GM19328 (cell line): ENCODE data around the gene TRMT1.

Experiments used
- ATAC-seq: cut with Tn5 transposase; IDR thresholded peaks from one replicate; pipeline ENCODE4 v1.9.1; 2021; ENCODE audit warnings: mild to moderate bottlenecking, moderate library complexity; ENCODE audit not compliant: unreplicated experiment

Gene TRMT1

DNA sequence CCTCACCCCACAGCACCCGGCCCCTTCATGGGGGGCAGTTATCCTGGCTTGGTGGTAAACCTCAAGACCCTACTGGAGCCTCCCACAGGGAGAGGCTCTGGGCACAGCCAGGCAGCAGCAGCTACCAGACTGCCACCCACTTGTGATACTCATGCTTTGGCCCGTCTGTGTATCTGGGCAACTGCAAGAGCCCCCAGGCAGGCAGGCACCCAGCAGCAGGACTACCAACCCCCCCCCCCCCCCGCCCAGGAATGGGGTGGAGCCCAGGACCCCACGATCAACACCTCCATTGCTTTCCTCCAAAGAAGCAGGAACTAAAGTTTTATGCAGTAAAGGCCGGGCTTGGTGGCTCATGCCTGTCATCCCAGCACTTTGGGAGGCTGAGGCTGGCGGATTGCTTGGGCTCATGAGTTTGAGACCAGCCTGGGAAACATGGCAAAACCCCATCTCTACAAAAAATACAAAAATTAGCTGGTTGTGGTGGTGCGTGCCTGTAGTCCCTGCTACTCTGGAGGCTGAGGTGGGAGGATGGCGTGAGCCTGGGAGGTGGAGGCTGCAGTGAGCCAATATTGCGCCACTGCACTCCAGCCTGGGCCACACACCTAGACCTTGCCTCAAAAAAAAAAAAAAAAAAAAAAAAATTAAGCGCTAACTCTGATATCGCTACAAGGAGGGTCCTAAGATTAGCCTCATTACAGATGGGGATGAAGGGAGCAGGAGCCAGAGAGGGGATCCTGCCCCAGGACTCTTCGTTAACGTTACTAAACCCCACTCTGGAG lies 12.8 kb downstream of the TRMT1 start:
- no peak for ATAC-seq

DNA sequence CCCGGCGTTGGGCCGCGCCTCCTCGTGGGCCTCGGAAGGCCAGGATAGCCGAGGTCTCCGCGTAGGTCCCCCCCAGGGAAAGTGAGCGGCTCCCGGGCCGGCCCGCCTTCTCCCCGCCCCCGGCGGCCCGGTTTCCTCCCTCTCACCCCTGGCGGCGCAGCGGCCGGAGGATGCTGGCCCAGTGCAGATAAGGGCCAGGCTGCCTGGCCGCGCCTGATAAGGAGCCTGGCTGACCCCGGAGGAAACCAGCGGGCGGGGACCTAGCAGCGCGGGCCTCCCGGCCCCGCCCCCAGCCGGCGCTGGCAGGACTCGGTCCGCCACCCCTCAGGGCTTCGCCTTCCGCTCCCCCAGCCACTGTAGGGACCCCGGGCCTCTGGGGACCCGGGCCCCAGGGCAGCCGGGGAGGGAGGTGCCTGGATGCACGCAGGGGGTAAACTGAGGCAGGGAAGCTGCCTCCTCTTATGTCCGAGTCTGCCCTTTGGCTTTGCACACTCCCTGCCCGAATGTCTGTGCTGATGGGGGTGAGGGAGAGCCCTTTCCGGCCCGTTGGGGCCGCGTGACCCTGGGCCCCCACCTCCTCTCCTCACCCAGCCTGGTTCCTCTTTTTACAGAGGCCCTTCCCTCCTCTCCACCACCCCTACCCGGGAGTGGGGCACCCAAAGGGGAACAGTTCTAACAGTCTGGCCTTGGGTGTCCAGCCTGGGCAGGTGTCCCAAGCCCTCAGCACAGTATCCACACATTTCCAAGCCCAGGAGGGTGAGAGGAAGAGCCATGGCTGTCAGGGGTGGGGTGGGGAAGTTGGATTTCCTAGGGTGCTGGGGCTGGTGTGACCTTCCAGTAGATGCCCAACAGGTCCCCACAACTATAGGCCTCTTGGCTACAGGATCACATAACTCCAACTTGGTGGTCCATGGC lies 13.6 kb downstream of the TRMT1 start, which contains the start of gene LYL1:
Gene LYL1 (minus strand): TSS at position 193 of the 915 bp plus-strand sequence. CDS start 1,687 bp downstream, outside the sequence.
- peak; percentile 41 for ATAC-seq

- ATAC-seq = no peak
These were observed 14.2 kb downstream of the TRMT1 start for GRCh38 chr19:13102416-13102665.

DNA sequence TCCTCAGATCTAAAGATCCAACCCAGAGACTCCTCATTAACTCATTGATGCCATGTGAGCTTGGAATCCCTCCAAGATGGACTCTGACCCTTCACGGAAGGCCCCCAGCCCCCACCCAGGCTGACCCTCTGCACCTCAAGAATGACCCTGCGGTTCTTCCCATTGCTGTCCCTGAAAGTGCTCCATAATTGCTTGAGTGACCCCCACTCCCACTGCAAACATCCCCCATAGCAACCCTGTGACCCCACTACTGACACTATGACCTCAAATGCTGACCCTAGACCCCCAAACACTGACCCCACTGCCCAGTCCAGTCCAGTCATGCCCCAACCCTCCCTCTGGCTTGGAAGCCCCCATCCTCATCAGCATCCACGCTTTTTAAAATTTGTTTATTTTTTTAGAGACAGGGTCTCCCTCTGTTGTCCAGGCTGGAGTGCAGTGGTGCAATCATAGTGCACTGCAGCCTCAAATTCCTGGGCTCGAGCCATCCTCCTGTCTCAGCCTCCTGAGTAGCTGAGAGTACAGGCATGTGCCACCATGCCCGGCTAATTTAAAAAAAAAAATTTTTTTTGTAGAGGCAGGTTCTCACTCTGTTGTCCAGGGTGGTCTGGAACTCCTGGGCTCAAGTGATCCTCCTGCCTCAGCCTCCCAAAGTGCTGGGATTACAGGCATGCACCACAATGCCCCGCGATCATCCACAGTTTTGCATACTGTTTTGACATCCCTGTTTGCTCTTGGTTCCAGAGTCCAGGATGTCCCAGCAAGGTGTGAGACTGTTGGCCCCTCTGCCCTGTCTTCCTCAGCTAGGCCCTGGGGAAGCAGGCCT lies 14.7 kb downstream of the TRMT1 start:
- ATAC-seq = no peak

DNA sequence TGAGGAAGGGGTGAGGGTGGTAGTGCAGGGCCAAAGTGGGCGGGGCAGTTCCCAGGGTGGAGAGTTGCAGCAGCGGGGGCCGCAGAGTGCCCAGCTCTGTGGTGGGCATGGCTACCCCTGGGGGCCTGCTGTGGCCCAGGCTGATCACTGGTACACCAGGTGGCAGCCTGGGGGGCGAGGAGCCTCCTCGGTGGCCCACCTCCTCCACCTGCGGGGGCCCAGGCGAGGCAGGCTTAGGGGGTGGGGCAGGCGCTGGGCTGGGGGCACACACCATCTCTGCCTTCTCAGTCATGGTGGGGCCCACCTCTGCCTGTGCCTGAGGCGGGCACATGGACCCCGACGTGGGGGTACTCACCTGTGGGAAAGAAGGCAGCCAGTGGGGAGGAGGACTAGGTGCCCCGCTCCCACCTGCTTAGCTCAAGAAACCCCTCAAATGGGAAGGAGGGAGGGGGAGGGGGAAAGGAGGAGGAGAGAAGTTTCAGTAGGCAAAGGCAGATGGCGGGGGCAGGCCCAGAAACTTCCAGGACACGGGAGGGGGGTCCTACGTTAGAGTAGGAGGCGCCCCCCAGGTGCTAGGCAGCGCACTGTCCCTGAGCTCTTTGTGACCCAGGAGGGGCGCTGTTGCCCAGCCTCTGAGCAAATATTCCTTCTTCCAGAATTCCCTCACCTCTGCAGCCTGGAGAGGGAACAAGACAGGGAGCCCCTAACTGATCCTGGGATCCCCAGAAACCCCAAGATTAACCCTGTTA lies 15.5 kb downstream of the TRMT1 start:
- ATAC-seq = no peak

- no peak for ATAC-seq
These were observed 16.4 kb downstream of the TRMT1 start for GRCh38 chr19:13100031-13100588.

GRCh38 chr19:13099073-13099999 lies 17.2 kb downstream of the TRMT1 start:
- ATAC-seq = no peak

DNA sequence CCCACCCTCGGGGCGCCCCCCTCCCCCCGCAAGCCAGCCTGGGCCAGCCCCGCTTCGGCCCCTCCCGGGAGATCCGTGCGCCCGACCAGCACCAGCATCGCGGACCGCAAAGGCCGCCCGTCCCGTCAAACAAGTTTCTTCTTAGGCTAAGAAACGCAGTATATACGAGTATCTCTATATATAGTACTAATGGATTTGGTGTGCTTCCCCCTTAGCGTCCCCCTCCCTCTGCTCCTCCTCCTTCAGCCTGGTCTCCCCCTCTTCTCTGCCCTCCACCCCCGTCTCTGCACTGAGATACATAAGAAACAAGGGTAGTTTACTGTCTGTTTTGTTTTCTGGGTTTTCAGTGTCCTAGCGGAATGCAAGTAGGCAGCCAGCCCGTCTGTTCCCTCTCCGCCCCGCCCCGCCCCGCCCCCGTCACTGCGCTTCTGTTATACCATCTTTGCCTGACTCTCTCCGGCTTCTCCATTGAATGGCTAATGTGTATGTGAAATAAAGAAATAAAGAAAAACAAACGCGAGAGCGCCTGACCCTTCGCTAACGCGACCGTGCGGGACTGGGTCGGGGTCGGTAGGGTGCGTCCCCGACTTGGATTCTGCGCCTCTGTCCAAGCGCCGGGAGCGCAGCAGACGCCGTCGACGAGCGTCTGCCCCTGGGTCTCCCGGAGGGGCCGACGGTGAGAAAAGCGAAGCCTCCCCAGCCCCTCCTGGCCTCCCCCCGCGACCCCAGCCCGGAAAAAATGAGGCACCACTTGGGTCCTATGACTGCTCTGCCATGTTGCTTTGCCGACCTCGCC lies 18.1 kb downstream of the TRMT1 start:
- no peak for ATAC-seq

DNA sequence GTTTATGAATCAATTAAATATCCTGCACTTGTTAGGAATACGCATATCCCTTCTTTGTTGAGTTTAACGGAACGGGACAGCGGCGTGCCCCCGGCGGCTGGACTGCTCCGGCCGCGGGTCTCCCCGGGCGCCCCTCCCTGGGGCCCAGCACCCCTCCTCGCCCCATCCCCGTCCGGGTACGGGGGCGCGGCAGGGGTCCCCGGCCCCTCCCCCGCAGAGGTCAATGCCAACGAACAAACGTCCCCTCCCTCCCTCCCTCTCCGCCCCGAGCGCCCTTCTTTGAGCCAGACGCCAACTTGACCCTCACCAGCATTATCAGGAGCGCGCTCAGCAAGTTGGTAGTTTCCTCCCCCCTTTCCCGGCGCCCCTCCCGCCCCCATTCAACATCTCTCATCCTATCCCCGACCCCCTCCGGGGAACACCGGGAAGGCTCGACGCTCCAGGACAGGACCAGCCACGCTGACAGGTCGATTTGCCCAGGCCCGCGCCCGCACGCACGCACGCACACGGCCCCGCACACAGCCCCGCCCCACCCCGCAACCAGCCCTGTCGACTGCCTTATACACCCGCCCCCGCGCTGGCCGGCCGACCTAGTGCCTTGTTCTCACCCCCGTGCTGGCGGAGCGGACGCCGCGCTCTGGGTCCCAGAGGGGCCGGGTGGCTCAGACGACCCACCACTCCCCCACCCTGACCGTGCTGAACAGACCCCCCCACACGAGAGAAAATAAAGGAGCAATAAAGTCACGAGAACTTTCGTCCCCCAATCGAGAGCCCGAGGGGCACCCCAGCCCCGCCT lies 18.9 kb downstream of the TRMT1 start:
- ATAC-seq = no peak

DNA sequence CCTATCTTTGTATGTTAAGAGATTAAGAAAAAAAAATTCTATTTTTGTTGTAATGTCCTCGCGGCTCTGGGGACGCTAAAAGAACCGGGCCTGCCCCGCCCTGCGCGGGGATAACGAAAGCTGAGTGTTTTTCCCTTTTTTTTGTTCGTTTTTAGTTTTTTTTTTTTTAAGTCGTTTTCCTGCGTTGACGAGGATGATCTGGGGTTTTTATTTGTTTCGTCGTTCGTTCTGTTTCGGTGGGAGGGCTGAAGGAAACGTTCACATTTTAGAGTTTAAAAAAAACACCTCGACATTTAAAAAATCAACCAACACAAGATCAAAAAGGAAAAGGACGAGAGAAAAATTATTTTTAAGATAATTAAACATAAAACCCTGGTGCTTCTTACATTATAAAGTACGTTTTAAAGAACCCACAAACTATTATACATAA lies 19.5 kb downstream of the TRMT1 start:
- ATAC-seq = no peak

- no peak for ATAC-seq
These were observed 20.3 kb downstream of the TRMT1 start for GRCh38 chr19:13095934-13096927.

DNA sequence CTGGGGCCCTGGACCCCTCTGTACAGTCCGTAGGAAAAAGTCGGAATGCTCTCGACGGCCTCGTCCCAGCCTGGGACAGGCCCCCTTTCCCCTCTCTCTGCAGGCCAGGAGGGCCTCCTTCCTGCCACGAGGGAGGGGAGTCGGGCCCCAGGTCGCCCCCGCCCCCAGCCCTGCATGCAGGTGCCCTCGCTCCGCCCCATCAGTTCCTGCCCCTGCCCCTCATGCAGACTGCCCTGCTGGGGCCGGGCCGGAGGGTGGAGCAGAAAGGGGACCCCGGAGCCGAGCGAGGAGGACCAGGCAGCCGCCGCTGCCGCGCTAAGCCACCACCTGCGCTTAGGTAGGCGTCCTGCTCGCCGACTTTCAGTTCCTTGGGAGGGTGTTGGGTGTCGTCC lies 21.2 kb downstream of the TRMT1 start:
- ATAC-seq = no peak

DNA sequence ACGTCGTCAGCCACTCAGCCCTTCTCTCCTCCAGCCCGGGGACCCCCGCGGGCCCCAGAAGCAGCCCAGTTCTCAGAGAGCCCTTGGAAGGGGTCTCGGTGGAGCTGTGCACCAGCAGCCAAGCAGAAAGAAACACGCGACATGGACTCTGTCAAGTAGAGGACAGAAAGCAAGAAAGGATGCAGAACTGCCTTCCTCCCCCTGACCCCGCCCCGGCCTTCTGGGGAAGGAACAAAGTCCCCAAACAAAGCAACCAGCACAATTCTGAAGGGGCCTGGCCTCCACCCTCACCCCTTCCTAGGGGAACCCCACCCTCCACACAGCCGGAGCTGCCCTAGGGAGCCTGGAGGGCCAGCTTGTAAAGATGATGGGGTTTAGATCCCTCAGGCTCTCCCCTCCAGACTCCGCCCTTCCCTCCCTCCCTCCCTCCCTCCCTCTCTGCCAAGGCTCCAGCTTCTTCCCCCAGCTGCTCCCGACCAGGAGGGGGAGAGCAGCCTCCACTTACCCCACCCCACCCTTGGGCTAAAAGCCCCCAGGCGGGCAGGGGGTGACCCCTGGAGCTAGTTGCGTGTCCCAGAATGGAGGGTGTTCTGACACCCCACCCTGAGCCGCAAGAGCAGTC lies 21.7 kb downstream of the TRMT1 start:
- ATAC-seq = no peak

DNA sequence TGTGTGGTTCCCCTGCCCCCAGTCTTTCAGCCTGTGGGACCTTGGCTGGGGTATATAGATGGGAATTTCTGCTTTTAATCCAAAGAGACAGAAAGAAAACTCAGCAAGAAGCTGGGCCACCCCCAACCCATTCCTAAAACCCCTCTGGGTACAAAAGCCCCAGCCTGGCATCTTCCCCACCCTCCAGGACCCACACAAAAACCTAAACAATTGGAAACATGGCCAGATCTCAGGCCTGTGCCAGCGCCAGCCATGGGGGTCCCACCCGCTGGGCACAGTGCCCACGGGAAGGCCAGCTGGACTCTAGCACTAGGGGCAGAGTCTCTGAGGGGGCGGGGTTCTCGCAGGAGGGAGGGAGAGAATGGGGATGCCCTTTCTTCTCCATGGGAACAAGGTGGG lies 22.4 kb downstream of the TRMT1 start:
- no peak for ATAC-seq

GRCh38 chr19:13093407-13094105 lies 23.0 kb downstream of the TRMT1 start:
- no peak for ATAC-seq
